Esophagus squamous epithelium (tissue), 5 donors: Measurements from ENCODE around the gene NUDT3. TPM values are rescaled to one million over a fixed set of nuclear protein-coding genes. Genes with fewer than 3 reads are reported as not detected.

Source experiments
- DNase-seq: peaks from one replicate; lab custom pipeline; 2025; lab: John Stamatoyannopoulos, UW
- H3K27ac ChIP-seq, 4 donors: fragments of 200-600 bp; sonication (generic); one replicate each; pipeline ENCODE4 v1.5.1; 2016 to 2019; ENCODE audit warnings: mild to moderate bottlenecking in 1 of 4
- H3K27me3 ChIP-seq, 4 donors: fragments of 200-600 bp; sonication (generic); 1 replicate in 3 of 4; 2 replicates in 1 of 4; pipeline versions ENCODE4 v1.5.1 to v1.6.0; 2017 to 2021; ENCODE audit warnings: antibody characterized with exemption in 1 of 4
- H3K36me3 ChIP-seq, 3 donors: fragments of 200-600 bp; sonication (generic); one replicate each; pipeline ENCODE4 v1.5.1; 2016 to 2019
- H3K4me1 ChIP-seq, 3 donors: fragments of 200-600 bp; sonication (generic); one replicate each; pipeline ENCODE4 v1.5.1; 2017 to 2019
- H3K4me3 ChIP-seq, 4 donors: fragments of 200-600 bp; sonication (generic); 1 replicate in 3 of 4; 2 replicates in 1 of 4; pipeline ENCODE4 v1.5.1; 2016 to 2019; ENCODE audit warnings: mild to moderate bottlenecking in 2 of 4, moderate library complexity in 1 of 4
- H3K9me3 ChIP-seq, 3 donors: fragments of 200-600 bp; sonication (generic); one replicate each; pipeline ENCODE4 v1.5.1; 2016 to 2019
- POLR2A ChIP-seq, 4 donors: fragments of 450-650 bp; IDR thresholded peaks; one replicate each; pipeline ENCODE4 v1.6.1; 2017; ENCODE audit warnings: antibody characterized with exemption in 4 of 4, mild to moderate bottlenecking in 4 of 4, moderate library complexity in 3 of 4
- WGBS, 2 donors: methylation state at CpG; one replicate each; pipeline ENCODE4 v1.1.5; 2018; 5-methylcytosine and 5-hydroxymethylcytosine counted together
- intact Hi-C: fragments of 100-400 bp; cut with DNase I; formaldehyde crosslinking; loops from one replicate; pipeline ENCODE4 v1.15.0; 2022
- total RNA-seq, 4 donors: library from RNA; depleted of rRNA; stranded (reverse); fragments of >200 nt; gene quantifications; one replicate each; pipeline ENCODE4 v1.1.0, GENCODE V29; 2016
- TF ChIP-seq, protein P1 (sequence below), 6 experiments: fragments of 450-650 bp in 4 of 6; fragments of 200-600 bp in 2 of 6; sonication (generic) in 2 of 6; IDR thresholded peaks; one replicate each; pipeline ENCODE4 v1.5.1; 2016 to 2019; ENCODE audit warnings: antibody characterized with exemption in 6 of 6, mild to moderate bottlenecking in 4 of 6, moderate library complexity in 4 of 6
- donor health status: DM: yes; HTN: yes; CAD: no.

The NUDT3 gene
- total RNA-seq, 4 donors from 2014 or later, result 14.9 to 33.4 (median 22.4) TPM

DNA sequence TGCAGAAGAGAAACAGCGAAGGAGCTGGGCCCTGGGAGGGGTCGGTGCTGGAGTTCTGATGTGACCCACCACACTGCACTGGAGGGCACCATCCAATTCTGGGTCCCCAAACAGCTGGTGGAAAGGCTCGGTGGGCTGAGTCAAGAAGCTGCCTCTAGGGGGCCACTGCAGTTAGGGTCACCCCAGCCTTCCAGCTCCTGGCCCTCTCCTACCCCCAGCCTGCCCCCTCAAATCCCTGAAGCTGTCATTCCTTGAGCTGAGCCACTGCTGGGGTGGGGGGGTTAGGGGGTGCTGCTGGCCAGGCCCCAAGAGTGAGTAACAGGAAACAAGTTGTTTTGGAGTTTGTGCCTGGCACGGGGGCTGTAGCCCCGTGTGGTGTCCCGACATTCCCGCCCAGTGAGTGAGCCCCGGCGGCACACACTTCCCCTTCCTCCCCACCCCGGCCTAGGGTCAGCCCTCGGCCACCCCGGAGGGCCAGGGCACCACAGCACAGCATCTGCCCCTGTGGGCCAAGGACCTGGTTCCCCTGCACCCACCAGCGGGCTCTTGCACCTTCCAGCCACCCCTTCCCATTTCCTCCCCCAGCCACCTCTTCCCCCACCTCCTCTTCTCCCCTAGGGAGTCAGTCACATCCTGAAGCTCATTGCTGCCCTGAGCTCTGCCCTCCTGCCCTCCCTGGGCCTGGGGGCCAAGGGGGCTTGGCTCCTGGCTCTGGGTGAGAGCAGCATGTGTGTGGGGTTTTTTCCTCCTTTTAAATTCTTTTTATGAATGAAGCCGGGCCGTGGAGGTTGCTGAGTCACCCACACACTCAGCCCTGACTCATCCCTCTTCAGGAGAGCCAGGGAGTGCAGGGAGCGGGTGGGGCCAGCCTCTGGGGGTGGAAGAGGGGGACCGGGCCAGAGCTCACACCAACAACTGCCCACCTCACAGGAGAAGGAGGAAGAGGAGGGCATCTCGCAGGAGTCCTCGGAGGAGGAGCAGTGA lies 148.3 kb downstream of the NUDT3 start:
- Histone ChIP-seq H3K36me3 (peaks cover 4 to 66% (median 16%) of the 10 kb centered on the region in 3 donors), H3K4me1 (peaks cover 28 to 80% (median 34%) of the 10 kb centered on the region in 3 donors), H3K27ac (peak overlapping the region; percentile 79 to 86 (median 82)), H3K4me3 (peak overlapping the region in 1 of 4 donors; percentile 34), H3K27me3 (no peaks in the 10 kb centered on the region), H3K9me3 (no peaks in the 10 kb centered on the region)
- no peak for DNase-seq
- 19 to 30% methylated on average over 7 to 9 of the region's 19 CpGs for WGBS, 2 donors
- no peak for TF ChIP-seq POLR2A (IDR thresholded peaks at IDR 0.05)
- TF ChIP-seq, protein P1, sequence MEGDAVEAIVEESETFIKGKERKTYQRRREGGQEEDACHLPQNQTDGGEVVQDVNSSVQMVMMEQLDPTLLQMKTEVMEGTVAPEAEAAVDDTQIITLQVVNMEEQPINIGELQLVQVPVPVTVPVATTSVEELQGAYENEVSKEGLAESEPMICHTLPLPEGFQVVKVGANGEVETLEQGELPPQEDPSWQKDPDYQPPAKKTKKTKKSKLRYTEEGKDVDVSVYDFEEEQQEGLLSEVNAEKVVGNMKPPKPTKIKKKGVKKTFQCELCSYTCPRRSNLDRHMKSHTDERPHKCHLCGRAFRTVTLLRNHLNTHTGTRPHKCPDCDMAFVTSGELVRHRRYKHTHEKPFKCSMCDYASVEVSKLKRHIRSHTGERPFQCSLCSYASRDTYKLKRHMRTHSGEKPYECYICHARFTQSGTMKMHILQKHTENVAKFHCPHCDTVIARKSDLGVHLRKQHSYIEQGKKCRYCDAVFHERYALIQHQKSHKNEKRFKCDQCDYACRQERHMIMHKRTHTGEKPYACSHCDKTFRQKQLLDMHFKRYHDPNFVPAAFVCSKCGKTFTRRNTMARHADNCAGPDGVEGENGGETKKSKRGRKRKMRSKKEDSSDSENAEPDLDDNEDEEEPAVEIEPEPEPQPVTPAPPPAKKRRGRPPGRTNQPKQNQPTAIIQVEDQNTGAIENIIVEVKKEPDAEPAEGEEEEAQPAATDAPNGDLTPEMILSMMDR (IDR thresholded peaks at IDR 0.05), result peak in 2 of 6 experiments; percentile 28 to 32
- intact Hi-C loops, result no loop called here

DNA sequence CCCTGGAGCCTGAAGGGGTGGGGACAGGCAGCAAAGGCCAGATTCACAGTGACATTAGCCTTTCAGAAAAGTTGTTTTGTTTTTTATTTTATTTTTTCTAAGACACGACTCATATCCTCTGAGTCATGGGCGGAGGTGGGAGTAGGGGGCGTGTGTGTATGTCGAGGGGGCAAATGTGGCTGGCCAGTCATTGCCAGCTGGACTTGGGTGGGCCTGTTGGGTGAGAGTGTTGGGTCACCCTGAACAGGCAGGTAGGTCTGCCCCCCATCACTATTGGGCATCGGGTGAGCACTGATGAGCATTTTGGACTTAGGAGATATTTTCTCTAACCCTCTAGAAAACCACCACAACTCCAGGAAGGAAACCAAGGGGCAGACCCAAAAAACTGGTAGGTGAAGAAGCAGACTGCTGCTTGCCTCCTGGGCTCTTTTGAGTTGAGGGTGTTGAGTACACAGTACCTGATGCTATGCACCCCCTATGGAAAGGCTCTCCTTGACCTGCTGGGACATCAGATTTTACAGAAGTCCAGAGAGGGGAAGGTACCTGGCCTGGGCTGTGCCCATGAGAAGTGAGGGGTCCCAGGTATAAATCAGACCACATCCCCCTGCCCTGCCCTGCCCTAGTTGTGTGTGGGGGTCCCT lies 149.2 kb downstream of the NUDT3 start:
- H3K36me3 ChIP-seq, result peaks cover 4 to 66% (median 16%) of the 10 kb centered on the region in 3 donors
- H3K27me3 ChIP-seq, result no peaks in the 10 kb centered on the region
- intact Hi-C loops, result no loop called here
- WGBS, 2 donors, result 32% methylated on average over 4 of the region's 5 CpGs; no CpG with 5 or more reads in 1 of the 2 donors
- no peak for DNase-seq
- TF ChIP-seq, protein P1 (IDR thresholded peaks at IDR 0.05), result no peak
- no peak for TF ChIP-seq POLR2A (IDR thresholded peaks at IDR 0.05)
- H3K9me3 ChIP-seq, result no peaks in the 10 kb centered on the region
- no peak overlapping the region for H3K4me3 ChIP-seq
- H3K27ac ChIP-seq, result peak overlapping the region; percentile 79 to 86 (median 82)
- H3K4me1 ChIP-seq, result peaks cover 24 to 84% (median 42%) of the 10 kb centered on the region in 3 donors

DNA sequence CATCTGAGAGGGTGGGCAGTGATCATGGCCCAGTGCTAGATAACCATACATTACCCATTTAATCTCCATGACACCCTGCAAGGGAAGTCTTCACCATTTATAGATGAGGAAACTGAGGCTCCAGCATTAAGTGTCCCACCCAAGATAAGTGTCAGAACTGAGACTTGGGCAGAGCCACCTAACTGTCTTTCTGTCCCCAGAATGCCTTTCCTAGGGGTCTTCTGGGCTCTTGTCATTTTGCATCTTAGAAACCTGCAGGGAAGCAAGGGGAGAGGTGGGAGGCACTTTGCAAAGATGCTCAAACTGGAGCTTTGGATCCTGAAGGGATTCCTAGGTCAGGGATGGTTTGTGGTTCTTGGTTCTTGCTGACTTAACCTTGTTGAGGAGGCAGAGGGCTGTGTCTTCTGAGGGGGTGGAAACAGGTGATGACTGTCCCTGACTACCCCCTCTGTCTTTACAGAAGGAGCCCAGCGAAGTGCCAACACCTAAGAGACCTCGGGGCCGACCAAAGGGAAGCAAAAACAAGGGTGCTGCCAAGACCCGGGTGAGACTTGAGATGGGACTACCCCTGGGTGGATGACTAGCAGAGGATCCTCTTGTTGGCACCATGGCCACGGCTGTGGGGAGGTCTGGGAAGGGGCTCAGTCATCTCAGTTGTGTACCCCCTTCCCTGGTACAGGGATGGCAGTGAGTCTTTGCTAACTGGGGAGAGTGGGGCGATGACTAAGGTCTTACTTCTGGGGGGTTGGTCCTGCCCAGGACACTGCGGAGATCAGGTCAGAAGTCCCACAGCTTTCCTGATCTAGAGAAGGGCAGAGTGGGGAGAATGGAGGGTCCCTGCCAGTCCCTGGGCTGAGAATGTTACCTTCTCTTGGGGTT lies 150.0 kb downstream of the NUDT3 start:
- H3K36me3 ChIP-seq, result peaks cover 4 to 66% (median 16%) of the 10 kb centered on the region in 3 donors
- H3K9me3 ChIP-seq, result no peaks in the 10 kb centered on the region
- H3K4me1 ChIP-seq, result peaks cover 17 to 83% (median 35%) of the 10 kb centered on the region in 3 donors
- TF ChIP-seq, protein P1 (IDR thresholded peaks at IDR 0.05), result no peak
- no peak for TF ChIP-seq POLR2A (IDR thresholded peaks at IDR 0.05)
- WGBS, 2 donors, result 52 to 59% methylated on average over 5 to 7 of the region's 7 CpGs
- peak overlapping the region in 1 of 4 donors; percentile 79 for H3K27ac ChIP-seq
- DNase-seq, result no peak
- H3K27me3 ChIP-seq, result no peaks in the 10 kb centered on the region
- H3K4me3 ChIP-seq, result no peak overlapping the region
- intact Hi-C loops, result no loop called here

DNA sequence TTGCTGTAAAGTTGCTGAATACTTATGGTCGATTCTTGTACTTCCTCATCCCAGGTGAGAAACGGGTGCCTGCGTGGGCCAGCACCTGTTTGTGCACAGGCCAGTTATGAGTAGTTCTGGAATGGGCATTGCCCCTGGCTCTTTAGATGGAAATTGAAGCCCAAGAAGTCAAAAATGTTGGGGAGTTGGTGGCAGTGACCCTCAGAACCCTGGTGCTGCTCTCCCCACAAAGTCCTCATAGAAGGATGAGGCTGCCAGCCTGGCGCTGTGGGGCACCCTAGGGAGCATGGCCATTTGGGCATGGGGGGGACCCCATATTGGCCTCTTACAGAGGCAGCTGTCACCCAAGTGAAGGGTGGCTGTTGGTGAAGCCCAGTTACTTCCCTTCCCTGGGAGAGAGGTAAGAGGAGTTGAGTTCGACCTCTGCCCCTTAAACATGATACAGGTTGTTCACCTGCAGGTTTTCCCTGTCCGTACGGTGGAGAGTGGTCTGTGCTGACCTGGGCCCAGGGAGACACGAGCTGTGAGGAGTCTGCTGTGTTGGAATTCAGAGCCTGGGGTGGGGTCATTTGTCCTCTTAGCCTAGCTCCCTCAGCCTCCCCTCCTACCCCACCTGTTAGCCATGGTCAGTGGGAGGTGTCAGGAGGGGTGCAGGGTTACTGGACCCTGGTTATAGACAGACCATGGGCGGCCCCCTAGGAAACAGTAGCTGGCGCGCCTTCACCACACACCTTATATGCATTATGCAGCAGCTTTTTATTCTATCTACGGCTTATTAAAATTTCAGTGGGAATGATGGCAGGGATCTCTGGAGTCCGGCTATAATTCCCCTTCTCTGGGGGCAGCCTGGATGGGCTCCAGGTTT lies 150.9 kb downstream of the NUDT3 start:
- WGBS, 2 donors, result 80 to 89% methylated on average over 13 of the region's 13 CpGs
- Histone ChIP-seq H3K36me3 (peaks cover 4 to 64% (median 16%) of the 10 kb centered on the region in 3 donors), H3K27ac (no peak overlapping the region), H3K4me3 (no peak overlapping the region), H3K4me1 (peaks cover 15 to 75% (median 32%) of the 10 kb centered on the region in 3 donors), H3K27me3 (no peaks in the 10 kb centered on the region), H3K9me3 (no peaks in the 10 kb centered on the region)
- TF ChIP-seq POLR2A (IDR thresholded peaks at IDR 0.05), result no peak
- TF ChIP-seq, protein P1 (IDR thresholded peaks at IDR 0.05), result no peak
- DNase-seq, result no peak
- intact Hi-C loops, result no loop called here
